GM18502 (cell line): ENCODE results near the gene YIF1A.

Experiments
- ATAC-seq: cut with Tn5 transposase; IDR thresholded peaks from one replicate; pipeline ENCODE4 v1.9.1; 2021; ENCODE audit warnings: mild to moderate bottlenecking; ENCODE audit not compliant: unreplicated experiment, poor library complexity

The YIF1A gene

DNA sequence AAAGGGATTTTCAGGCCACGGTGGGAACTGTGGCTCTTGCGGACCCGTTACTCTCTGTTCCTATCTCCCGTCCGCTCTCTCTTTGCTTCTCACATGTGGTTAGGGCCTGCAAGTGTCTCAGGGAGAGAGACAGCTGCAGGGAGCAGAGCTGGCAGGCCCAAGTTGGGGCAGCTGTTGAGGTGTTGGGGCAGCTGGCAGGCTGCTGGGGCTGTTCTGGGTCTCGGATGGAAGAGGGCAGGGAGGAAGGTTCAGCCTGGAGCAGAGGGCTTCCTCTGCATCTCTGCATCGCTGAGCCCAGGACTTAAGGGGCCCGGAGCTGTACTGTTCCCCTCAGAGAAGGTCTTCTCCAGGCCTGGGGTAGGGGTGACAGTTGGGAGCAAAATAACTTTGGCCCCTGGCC, 13.5 kb downstream of the YIF1A start:
- no peak for ATAC-seq

DNA sequence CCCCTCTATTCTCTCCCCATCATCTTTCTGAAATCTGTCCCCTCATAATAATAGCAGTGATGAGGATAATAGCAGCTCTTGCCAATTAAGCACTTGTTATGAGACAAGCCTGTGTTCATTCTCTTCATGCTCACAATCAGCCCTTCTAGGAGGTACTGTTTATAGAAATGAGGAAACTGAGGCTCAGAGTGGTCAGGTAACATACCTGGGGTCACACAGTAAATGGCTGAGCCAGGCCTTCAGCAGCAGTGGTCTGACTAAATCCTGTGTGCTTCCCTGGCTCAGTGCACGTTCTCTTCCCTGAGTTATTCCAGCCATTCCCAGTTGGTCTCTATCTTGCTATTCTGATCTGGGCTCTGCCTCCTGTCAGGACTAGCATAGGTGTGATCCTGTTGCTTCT, 14.7 kb downstream of the YIF1A start:
- no peak for ATAC-seq

DNA sequence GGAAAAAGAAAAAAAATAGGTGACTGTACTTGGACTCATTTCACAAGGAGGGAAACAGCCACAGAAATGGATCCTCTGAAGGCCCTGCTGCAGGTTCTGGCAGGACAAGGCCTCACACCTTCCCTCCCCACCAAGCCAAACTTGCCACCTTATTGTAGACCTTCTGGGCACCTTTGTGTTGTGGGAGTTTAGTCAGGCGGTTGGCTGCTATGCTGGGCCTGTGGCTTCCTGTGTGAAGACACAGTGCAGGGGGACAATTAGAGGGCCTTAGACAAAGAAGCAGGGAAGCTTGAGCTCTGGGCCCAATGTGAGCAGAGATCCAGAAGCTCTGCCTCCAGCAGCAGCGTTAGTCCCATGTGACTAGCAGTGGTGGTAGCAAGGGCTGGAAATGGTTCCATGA, 16.3 kb downstream of the YIF1A start:
- no peak for ATAC-seq

DNA sequence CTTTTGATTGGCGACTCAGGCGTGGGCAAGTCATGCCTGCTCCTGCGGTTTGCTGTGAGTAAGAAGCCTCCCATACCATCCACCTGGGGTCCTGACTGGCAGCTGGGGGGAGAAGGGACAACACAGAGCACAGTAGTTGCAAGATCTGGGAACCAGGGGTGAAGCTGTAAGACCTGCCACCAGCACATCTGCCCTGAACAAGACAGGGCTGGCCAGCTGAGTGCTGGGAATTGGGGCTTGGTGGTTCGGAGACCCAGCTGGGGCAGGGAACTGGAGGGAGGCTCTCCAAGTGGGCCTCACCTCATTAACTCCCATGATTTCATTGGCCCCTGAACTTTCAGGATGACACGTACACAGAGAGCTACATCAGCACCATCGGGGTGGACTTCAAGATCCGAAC, 17.1 kb downstream of the YIF1A start:
- no peak for ATAC-seq

DNA sequence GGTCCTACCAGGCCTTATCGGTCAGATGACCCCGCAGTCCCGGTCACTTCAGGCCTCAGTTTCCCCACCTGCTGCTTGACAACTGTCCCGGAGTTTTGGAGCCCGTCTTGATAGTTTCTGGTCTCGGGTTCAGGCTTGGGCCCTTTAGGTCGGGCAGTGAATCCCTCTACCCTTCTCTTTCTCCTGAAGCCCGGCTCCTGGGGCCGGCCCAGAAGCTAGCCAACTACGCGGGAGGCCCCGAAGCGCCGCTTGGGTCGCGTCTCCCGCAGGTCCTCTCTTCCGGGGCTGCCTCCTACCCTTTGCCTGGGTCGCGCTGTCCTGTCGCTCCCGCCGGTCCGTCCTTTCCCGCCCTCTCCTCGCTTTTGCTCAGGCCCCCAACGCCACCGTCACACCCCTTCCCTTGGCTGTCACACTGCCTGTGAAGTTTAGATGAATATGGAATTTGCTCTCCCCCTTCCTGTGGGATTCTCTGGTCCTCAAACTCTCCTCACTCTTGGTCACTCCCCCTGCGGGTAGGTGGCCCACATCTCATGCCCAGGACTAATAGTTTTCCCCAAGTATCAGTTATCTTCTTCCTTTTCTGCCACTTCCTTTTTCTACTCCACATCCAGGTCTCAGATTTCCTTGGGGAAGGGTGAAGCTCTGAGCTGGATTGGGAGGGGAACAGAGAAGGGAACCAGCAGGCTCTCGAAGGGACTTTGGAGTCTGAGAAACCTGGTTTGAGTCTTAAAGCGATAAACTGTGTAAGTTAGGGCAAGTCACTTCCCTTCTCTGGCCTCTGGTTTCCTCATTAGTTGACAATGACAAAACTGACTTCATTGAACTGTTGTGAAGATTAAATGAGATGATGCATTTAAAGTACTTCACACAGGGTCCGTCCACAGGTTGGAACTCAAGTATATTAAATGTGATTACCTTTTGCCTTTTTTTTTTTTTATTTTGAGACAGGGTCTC, 19.7 kb downstream of the YIF1A start:
- no peak for ATAC-seq

DNA sequence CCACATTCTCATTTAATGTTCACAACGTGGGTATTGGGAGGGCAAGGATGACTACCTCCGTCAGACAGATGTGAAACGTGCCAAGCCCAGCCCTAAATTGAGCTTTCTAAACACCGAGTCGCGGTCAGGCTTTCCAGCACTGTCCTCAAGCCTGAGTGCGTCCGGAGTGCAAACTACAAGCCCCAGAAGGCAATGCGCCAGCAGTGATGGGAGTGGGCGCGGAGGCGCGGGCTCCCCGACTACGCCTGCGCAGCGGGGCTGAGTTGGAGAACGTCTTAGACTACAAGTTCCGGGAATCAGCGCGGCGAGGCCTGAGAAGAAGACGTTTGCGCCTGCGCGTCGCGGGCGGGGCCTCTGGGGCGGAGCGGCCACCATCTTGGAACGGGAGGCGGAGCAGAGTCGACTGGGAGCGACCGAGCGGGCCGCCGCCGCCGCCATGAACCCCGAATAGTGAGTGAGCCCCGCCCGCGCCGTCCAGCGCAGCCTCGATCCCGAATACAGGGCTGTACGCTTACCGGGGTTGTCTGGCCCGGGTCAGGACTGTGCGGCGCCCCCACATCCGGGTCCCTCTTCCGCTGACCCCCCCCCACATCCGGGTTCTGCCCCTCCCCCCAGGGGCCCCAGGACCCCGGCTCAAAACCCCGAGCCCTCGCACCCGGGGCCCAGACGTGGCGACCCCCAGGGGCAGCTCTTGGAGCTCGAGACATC, 20.5 kb downstream of the YIF1A start, which contains the start of gene RAB1B:
Gene RAB1B, plus strand, starts transcription at position 396 of the 708 bp plus-strand sequence. Its CDS starts 41 bp downstream, at position 437.
- peak; percentile 79 for ATAC-seq

DNA sequence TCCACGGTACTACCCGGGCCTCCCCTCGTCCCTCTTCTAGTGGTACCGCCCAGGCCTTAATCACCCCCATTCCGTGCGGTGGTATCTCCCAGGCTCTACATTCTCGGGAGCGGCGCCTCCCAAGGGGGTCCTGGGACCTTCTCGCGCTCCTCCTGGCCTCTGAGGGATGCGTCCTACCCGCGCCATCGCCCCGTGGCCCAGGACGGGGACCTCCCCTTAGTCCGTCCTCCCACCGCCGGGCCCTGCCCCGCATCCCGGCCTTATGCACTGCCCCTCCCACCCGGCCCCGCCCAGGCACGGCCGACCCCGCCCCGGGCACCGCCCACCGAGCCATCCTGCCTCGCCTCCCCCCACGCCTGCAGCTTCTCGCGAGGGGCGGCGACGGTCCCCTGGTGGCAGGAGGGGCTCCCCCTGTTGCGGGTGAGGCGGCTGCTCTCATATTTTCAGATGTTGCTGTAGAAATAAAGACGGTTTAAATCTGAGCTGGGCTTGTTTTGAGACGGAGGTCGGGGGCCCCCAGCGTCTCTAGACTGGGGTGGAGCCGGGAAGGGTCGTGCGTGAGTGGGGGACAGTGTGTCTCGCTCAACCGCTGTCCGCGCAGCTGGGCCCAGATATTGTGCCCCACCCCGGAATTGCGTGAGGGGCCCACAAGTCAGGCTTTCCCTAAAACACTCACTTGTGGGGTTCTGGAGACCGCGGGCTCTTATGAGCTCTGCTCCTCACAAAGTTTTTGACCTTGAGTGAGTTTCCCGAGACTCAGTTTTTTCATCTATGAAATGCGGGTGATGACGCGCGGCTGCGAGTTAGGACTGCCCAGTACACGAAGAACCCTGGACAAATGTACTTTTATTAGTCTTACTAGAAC, 21.3 kb downstream of the YIF1A start:
- ATAC-seq, result peak; percentile 44

DNA sequence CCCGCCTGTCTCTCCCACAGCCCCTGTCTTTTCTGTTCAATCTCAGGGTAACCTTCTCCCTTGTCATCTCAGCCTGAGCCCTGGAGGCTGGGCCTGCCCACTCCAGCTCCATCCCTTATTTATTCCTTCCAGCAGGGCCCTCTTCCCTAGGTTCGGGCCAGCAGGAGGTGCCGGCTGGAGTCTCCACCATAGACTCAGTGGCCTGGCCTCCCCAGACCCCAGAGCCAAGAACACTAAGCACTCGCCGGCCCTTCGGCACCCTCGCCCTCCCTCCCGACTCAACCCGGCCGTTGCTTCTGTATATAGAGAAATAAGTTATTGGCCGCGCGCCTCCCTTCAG, 21.9 kb downstream of the YIF1A start:
- ATAC-seq, result no peak

DNA sequence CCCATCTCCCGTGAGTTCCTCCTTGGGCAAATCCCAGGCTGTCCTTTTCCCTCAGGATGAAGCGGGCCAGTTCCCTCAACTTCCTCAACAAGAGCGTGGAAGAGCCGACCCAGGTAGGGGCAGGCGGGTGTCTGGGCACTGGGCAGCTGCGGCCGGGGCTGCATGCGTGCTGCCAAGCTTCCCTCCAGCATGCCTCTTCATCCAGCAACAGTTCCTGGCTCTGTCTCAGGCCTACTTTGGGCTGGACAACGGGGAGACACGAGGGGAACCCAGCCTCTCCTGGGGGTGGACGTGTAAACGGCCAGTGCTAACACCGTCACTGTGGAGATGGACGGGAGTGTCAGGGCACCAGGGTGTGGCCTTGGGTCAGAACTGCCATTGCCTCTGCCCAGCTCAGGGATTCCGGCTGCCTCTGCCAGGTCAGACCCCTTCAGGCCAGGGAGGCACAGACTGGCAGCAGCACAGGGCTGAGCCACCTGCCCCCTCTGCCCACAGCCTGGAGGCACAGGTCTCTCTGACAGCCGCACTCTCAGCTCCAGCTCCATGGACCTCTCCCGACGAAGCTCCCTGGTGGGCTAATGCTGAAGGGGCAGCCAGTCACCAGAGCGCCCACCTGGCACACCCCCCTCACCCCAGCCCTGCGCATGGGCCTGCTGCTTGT, 22.4 kb downstream of the YIF1A start:
- ATAC-seq, result no peak

DNA sequence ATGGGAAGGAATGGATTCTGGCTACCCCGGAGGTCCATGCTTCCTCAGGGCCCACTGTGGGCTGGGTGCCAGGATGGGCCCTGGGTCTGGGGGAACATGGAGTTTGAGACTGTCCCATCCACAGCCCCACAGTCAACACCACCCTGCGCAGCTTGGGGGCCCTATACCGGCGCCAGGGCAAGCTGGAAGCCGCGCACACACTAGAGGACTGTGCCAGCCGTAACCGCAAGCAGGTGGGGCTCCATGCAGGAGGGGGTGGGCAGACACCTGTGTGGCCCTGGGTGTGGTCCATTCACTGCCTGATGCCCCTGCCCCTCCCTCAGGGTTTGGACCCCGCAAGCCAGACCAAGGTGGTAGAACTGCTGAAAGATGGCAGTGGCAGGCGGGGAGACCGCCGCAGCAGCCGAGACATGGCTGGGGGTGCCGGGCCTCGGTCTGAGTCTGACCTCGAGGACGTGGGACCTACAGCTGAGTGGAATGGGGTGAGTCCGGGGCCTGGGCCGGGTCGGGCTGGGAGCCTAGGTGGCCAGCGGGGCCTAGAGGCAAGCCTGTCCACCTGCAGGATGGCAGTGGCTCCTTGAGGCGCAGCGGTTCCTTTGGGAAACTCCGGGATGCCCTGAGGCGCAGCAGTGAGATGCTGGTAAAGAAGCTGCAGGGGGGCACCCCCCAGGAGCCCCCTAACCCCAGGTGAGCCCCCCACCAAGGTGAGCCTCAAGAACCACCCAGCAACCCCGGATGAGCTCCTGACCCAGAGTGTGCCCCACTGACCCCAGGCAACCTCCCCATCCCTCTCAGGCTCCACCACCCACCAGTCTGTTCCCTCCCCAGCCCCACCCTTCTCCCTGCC, 23.2 kb downstream of the YIF1A start:
- no peak for ATAC-seq

DNA sequence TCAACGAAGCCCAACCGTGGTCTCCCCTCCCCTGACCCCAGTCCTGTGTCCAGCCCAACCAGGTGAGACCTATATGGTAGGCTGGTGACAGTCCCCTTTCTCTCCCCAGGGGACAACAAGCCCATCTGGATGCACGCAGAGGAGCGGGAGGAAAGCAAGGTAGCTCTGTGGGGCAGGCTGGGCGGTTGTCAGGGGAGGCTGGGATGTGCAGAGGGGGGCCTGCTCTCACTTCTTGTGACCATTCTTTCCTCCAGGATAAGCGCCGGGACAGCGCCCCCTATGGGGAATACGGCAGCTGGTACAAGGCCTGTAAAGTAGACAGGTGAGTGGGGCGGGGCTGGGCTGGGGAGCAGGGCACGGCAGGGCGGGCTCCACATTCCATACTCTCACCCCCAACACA, 24.0 kb downstream of the YIF1A start:
- no peak for ATAC-seq

DNA sequence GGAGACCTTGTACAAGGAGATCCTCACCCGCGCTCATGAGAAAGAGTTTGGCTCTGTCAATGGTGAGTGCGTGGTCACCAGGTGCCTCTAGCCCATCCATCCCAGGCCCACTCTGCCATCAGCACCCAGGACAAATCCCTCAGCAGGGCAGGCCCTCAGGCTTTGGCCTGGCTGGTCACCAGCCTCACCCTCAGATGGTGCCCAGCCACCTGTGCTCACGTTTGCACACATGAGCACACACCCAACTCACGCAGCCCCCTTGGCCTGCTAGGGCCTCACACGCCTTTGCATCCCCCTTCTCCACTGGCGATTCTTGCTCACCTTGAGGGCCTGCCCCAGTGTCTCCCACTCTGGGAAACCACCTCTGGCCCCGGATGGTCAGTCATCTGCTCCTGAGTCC, 24.6 kb downstream of the YIF1A start:
- ATAC-seq, result no peak

DNA sequence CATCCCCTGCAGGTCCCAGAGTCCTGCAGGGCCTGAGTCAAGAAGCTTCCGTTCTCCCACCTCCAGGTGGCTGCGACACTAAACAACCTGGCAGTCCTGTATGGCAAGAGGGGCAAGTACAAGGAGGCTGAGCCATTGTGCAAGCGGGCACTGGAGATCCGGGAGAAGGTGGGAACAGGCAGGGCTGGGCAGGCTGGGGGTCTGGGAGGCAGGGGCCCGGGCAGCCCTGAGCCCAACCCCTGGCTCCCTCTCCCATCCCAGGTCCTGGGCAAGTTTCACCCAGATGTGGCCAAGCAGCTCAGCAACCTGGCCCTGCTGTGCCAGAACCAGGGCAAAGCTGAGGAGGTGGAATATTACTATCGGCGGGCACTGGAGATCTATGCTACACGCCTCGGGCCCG, 25.2 kb downstream of the YIF1A start:
- no peak for ATAC-seq

DNA sequence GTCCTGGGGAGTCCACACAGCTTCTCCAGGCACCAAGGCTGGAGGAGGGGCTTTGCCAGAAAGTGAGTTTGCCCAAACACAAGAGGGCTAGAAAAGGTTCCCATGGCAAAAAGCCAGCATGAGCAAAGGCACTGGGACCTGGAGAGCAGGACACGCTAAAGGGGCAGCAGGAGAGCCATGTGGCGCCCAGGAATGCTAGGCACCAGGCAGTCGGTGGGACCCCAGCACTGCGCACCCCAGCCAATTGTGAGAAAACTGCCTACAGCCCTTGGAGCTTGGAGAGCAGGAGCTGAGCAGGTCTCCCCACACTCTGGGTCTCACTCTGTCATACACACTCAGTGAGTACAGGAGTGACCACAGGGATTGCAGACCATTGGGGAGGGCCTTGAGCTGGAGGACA, 25.7 kb downstream of the YIF1A start:
- ATAC-seq, result no peak

DNA sequence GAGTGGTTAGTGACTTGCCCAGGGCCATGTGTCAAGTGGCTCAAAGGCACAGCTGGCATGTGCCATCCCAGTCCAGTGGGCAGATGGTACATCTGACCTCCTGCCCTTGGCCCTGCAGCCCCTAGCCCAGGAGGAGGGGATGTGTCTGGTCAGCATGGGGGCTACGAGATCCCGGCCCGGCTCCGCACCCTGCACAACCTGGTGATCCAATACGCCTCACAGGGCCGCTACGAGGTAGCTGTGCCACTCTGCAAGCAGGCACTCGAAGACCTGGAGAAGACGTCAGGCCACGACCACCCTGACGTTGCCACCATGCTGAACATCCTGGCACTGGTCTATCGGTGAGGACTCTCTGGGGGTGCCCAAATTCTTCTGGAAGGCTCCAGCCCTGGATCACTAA, 26.2 kb downstream of the YIF1A start:
- ATAC-seq, result no peak

DNA sequence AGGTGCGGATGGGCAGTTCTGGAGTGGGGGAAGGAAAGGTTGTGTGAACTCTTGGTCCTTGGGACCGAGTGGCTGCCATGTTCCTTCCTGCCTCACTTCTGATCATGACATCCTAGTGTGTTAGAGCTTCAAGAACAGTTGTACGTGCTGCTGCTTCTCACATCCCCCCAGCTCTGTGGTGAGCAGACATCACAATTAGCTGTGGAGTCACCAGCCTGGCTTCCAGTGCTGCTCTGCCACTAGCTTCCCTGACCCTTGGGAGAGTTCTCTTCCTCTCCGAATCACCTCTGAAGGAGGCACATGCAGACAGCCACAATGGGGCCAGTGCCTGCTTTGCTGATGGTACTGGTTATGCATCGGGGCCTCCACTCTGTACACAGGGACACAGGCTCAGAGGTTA, 26.8 kb downstream of the YIF1A start:
- no peak for ATAC-seq

DNA sequence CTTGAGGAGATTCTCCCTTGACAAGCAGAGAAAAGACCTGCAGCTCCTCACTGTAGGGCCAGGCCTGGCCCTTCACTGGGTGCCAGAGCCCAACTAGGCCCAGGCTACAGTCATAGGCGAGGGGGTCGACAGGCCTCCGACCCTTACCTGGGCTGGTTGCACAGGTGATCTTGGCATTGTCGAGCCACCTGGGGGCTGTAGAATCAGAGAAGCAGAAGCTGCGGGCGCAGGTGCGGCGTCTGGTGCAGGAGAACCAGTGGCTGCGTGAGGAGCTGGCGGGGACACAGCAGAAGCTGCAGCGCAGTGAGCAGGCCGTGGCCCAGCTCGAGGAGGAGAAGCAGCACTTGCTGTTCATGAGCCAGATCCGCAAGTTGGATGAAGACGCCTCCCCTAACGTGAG, 27.4 kb downstream of the YIF1A start:
- no peak for ATAC-seq

DNA sequence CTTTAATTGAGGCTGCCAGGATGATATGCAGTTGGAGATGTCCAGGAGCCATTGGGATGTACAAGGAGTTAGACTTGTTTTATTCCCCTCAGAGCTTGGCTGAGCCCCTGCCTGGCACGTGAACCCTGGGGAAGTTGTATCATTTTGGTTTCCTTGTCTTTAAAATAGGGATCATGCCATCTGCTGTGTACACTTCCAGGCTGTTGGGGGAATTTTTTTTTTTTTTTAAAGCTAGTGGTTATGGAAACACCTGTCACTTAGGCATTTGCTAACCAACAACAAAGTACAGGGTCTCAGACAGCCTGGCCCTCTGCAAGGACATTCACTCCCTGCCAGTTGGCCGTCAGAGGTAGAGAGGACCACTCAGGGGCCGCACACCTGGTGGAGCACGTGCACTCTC, 29.0 kb downstream of the YIF1A start:
- ATAC-seq, result no peak

DNA sequence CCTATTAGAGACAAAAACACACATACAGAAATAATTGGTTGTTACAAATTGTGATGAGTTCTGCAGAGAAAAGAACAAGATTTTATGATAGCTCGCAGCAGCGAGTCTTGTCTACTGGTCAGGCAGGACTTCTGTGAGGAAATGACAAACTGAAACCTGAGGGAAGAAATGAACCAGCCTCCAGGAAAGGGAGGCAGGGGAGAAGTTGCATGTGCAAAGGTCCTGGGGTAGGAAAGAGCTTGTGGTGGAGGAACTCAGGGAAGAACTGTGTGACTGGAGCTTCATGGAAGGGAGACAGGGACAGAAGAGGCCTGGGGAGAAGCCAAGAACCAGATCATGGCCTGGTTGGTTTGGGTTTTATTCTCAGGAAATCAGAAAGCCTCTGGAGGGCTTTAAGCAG, 29.7 kb downstream of the YIF1A start:
- ATAC-seq, result no peak
